Measurements from ENCODE around the gene PPP1CB.
"Not testable (repeated sequence)": the region's sequence is repeated elsewhere in the genome, so short reads cannot be mapped to it uniquely, and the experiment has no call there.

PPP1CB gene

DNA sequence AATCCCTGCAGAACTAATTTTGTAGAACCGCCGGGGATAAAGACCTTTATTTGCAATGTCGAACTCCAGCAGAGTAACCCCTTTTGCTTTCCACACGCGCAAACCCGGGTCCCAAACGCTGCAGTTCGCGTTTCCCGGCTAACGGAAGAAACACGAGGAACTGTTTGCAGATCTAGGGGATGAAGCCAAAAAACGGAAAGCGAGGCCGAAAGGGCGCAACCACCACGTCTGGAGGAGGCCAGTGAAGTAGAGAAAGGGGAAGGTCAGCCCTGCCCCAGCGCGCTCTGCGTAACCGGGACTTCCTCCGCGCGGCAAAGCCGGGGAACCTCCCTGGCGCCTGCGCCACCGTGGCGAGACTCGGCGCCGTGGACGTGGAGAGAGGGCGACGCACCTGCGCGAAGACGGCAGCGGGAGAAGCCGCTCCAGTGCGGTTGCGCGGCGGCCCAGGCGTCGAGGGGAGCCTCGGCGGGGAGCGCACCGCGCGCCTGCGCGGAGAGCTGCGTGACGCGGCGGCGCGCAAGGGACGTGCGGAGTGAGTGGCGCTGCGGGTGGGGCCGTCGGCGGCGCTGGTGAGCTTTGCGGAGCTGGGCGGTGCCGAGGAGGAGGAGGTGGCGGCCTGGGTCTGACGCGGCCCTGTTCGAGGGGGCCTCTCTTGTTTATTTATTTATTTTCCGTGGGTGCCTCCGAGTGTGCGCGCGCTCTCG, at the start of gene PPP1CB:
PPP1CB (plus strand) TSS at position 579 of the 704 bp plus-strand sequence. CDS start 295 bp downstream, outside the sequence.
- peak; percentile 98 for DNase-seq (ENCODE audit: low read depth)

DNA sequence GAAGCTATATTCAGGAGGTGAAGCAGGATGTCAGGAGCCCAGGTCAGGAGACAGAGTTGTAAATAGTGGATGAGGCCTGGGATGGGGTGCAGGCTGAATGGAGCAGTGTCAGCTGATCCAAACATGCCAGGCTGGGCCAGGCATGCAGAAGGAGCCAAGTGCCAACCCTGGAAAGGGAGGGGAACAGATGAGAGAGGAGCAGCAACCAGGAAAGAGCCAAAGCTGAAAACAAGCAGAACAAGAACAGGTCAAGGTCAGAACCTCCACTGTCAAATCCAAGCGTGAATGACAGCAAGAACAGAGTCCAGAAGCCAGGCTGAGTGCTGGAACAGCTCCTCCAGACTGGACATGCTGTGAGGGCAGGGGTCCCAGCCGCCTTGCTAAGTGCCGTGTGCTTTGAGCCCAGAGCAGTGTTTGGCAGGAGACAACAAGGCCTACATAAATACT, 49.2 kb upstream of the PPP1CB start:
- DNase-seq (ENCODE audit: low read depth): no peak

DNA sequence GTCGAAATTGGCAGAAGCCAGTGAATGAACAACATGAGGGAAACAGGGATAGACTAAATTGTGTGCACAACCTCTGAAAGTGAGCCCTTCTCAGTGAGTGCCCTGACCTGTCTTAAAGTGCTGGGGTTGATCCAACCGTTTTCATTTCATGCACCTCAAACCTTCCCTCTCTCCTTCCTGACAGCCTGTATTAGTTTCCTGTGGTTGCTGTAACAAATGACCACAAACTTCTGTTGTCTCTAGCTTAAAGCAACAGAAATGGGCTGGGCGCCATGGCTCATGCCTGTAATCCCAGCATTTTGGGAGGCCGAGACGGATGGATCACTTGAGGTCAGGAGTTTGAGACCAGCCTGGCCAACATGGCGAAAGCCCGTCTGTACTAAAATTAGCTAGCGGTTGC, 48.8 kb upstream of the PPP1CB start:
- no peak for DNase-seq (ENCODE audit: low read depth)

DNA sequence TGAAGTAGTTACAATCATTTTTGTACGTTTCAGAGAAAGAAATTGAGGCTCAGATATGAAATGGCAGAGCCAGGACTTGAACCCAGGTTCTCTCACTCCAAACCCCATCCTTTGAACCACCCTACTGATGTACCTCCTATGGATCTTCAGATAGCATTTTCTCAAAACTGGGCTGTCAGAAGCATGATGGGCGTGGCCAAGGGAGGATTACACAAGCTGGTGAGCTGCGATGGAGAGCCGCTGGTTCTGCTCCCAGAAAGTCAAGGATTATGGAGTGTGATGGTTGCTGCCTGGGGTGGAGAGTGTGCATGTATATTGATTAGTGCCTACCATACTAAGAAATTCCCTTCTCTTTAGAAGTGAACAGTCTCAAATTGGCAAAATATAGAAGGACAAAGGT, 47.0 kb upstream of the PPP1CB start:
- DNase-seq (ENCODE audit: low read depth): no peak

DNA sequence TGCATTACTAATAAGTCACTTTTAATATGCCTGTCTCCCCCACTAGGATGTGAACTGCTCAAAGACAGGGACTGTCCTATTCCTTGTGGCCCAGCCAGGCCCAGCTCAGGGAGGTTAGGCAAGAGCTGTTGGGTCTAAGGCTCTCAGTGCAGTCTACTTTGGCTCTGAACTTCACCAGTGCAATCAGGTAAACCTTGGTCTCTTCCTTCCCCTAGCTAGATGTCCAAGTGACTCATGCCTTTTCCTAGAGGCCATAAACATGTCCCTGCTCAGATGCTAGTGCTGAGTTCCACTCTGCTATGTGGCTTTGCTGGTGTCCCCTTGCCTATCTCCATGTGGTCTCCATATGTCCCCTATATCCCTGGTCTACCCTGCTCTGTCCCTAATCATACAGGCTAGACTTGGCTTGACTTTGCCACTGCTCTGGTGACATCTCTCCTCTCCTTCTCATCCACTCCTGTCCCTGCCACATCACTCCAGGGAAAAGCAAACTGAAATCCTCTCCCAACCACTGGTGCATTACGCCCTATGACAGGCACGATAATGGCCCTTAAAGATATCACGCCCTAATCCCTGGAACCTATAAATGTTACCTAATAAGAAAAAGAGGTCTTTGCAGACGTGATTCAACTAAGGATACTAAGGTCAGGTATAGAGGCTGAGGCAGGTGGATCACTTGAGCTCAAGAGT, 45.7 kb upstream of the PPP1CB start:
- DNase-seq (ENCODE audit: low read depth): no peak

DNA sequence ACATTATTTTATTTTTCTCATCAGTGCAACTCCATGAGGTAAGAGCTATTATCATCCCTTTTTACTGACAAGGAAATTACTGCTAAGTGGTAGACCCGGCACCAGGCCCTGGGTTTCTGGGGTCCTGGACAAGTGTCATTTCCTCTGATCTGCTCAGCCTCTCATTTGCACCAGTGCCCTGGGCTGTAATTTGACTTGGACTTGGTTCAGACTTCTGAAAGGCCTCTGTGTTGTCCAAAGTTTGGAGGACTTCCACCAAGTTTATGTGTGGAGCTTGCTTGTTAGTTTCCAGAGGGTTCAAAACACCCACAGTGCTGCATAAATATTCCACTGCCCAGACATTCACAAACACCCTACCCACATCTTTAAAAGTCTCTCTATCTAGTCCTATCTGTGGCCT, 44.0 kb upstream of the PPP1CB start:
- DNase-seq (ENCODE audit: low read depth): no peak

DNA sequence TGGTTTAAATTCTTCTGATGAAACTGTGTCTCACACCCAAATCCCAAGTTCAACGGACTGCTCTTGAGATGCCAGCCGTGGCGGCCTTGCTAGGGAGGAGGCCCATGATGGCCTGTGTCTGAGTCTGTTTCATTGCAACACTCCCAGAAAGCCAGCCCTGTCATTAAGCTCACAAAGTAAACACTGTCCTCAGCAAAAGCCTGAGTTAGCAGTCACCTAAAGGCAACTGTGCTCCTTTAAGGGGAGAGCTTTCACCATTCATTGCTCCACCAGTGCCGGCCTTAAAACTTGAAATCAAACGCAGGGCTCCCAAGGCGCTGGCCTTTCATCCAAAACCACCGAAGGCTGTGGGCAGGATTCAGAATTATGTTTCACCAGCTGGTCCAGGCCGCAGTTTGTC, 42.5 kb upstream of the PPP1CB start:
- DNase-seq (ENCODE audit: low read depth): no peak

DNA sequence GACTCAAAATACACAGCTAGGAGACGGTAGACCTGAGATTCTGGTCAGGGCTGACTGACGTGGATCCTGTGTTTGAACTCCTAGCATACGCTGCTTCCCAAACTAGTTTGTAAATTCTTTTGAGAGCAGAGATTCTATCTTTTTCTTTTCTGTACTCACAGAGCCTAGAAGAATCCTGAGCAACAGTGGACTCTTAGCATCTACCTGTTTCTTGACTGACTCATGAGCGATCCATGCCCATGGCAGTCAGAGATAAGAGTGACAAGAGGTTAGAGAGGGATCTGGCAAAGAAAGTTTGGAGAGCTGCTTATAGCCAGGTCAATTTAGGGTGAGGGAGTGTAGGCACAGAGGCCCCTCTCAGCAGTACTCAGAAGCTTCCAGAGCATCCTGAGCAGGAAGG, 41.1 kb upstream of the PPP1CB start:
- DNase-seq (ENCODE audit: low read depth): no peak

DNA sequence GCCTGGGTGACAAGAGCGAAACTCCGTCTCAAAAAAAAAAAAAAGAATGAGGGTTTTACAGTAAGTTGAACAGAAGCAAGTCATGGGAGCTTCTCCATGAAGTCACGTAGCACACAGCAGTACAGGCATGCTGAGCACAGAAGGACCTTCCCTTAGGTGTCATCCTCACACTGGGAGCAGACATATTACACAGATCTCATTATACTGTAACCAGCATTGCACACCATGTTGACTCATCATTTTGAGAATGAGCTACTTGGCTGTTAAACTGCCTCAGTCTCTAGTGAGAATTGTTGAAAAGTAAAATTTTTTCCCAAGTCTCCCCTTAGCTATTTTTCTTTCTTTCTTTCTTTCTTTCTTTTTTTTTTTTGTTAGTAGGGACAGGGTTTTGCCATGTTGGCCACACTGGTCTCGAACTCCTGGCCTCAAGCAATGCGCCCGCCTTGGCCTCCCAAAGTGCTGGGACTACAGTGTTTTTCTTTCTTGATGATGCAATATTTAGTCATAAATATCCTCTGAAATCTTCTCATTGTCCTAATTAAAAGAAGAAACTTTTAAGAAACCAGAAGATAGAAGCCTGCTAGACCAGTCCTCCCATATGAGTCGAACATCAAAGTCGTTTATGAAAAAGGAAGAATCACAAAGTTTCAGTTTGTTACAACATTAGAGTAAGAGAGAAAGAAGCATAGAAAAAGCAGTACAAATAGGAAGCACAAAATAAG, 37.9 kb upstream of the PPP1CB start:
- DNase-seq (ENCODE audit: low read depth): no peak

DNA sequence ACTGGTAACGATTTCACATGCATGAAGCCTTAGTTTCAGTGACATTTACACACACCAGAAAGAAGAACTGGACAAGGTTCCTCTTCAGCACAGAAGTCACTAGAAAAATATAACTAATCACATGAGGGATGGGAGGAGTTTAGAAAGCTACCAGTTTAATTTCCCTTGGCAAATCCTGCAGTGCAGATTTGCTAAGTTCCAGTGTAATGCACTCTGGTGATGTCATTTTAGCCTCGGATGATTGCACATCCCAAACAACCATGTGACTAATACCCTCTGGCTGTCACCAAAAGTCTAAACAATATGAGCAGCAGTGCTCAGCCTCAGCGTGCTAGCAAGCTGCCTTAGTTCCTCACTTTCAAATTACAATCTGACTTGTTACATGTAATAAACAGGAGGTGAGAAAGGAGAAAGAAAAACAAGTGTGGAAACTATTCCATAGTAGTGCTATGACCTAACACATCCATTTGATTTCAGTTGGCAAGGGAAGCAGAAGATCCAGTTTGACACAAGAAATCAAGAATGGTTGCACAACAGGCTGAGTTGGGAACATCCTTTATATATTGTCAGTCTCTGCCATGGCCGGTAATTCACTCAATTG, 35.3 kb upstream of the PPP1CB start:
- DNase-seq (ENCODE audit: low read depth): no peak

DNA sequence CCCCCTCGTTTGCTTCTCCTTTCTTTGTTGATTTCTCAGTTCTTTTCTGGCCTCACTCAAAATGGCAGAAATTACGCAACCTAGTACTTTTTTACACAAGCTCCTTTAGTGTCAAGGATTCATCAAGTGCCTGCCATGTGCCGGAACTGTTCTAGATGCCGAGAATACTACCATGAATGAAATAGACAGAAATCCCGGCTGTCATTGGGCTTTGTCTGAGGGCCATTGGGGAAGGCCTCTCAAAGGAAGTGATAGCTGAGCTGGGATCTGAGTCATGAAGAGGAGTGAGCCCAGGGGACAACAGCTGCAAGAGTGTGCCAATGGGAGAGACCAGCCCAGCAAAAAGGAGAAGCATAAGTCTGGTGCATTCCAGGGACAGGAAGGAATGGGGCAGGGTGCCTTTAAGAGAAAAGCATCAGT, 34.3 kb upstream of the PPP1CB start:
- DNase-seq (ENCODE audit: low read depth): no peak

DNA sequence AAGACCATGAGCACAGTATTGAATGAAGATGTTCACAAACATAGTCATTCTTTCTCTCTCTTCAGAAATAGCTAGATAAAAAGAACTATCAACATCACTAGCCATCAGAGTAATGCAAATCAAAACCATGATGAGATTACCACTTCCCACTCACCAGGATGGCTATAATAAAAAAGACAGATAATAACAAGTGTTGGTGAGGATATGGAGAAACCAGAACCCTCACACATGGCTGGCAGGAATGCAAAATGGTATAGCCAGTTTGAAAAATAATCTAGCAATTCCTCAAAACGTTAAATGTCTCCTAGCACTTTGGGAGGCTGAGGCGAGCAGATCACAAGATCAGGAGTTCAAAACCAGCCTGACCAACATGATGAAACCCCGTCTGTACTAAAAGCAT, 31.3 kb upstream of the PPP1CB start:
- no peak for DNase-seq (ENCODE audit: low read depth)

DNA sequence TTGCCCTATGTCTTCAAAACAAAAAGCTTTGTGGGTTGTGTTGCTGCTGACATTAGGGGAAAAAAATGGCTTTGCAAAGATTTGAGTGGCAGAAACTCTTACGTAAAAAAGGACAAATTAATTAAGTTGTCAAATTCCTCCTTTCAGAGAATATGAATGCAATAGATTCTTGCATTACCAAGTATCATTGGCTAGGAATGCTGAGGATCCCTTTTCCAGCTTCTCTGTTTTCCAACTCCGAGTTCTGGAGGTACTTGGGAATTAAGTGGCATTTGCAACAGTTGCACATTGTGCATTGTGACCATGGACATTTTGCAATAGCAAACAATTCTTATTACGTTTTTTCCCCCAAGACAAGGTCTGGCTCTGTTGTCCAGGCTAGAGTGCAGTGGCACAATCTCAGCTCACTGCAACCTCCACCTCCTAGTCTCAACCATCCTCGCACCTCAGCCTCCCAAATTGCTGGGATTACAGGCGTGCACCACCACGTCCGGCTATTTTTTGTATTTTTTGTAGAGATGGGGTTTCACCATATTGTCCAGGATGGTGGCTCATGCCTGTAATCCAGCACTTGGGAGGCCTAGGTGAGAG, 29.9 kb upstream of the PPP1CB start:
- no peak for DNase-seq (ENCODE audit: low read depth)

DNA sequence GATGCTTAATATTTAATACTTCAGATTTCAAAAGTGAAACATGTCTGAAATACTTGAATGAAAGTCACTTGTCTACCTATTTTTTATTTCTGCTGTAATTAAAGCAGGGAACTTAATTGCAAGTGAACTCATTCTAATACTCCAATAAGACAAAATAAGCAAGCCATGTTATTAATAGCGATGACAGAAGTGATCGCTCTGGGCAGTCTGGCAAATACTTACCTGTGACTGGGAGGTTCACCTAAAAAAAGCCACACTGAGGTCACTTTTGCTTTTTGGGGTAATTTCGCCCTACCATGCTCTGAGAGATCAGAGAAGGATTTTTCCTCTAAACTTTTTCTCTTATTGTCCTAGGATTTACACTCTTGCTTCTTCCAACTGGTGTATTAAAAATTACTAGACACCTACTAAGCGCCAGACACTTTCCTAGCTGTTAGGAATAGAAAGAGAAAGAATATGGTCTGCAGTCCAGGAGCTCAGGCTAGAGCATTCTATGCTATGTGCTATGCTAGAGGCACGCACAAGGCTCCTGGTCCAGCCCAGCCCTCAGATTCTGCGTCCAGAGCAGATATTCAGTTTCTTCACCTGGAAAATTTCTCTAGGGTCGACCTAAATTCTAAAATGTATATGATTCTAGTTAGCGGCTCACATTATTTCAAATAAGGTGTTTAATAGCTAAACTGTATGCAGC, 26.5 kb upstream of the PPP1CB start:
- DNase-seq (ENCODE audit: low read depth): no peak

DNA sequence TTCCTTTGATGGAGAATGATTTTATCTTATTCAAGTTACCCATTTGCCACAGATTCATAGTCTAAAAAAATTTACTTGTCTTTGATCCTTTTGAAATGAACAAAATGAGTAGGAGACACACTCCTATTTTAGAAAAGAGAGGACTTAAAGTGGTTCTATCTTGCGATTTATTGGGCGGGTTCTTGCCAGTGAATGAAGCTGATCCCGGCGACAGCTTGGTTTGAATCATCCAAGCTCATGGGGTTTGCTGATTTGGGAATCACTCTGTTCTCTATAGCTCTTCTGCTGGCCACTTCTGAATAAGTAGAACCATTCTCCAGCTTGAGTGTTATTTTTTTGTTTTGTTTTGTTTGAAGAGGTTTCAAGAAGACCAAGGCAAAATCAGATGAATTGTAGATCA, 25.5 kb upstream of the PPP1CB start:
- no peak for DNase-seq (ENCODE audit: low read depth)

DNA sequence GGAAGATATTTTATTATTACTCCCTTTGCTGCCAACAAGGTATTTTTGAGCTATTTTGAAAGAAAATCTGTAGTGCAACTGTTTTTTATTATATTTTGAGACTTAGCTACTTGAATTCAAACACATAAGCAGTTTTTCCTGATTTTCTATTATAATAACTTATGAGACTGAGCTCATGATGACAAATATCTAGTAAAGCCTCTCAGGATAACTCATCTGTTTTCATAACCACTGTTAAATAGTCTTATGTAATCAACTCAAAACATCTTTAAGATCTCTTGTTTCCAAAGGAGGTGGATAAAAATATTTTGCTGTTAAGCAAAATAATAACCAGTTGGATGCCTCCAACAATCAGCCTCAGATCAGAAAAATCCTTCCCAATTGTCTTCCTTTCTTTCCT, 21.9 kb upstream of the PPP1CB start:
- no peak for DNase-seq (ENCODE audit: low read depth)

DNA sequence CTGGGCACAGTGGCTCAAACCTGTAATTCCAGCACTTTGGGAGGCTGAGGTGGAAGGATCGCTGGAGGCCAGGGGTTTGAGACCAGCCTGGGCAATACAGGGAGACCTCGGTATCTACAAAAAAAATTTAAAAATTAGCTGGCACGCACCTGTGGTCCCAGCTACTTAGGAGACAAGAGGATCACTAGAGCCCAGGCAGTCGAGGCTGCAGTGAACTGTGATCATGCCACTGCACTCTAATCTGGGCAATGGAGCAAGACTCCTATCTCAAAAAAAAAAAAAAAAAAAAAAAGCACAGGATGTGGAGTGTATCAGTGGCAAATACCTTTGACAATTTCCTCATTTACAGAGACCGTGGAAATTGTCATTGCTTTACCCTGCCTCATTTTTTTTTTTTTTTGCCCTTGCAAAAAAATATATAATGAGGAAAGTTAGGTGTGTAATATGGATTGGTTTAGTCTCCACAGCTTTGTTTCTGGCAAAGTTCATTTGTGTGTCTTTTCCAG, 20.9 kb upstream of the PPP1CB start:
- DNase-seq (ENCODE audit: low read depth): no peak

DNA sequence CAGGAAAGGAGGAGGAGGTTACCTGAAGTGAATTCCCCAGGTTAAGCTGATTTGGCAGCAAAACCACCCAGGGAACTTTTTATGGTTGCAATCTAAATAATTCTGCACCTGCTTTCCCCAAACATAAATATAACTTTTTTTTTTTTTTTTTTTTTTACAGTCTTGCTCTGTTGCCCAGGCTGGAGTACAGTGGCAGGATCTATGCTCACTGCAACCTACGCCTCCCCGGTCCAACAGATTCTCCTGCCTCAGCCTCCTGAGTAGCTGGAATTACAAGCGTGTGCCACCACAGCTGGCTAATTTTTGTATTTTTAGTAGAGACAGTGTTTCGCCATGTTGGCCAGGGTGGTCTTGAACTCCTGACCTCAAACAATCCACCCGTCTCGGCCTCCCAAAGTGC, 16.1 kb upstream of the PPP1CB start:
- no peak for DNase-seq (ENCODE audit: low read depth)

DNA sequence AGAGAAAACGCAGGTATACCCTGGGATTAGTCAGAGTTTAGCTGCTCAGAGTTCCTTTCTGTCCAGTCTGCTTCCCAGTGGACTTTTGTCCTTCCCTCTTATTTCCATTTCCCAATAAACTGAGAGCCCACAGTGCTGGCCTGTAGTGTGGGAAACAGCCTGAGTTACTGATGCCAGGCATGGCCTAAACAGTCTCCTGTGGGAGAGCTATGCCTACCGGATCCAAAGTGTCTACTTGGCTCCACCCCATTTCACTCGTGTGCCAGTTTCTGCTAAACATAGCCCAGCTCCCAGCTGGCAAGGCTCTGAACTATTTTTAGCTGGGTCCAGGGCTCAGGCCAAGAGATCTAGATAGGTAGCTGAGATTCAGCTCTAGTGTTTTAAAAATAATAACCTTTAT, 15.6 kb upstream of the PPP1CB start:
- no peak for DNase-seq (ENCODE audit: low read depth)

DNA sequence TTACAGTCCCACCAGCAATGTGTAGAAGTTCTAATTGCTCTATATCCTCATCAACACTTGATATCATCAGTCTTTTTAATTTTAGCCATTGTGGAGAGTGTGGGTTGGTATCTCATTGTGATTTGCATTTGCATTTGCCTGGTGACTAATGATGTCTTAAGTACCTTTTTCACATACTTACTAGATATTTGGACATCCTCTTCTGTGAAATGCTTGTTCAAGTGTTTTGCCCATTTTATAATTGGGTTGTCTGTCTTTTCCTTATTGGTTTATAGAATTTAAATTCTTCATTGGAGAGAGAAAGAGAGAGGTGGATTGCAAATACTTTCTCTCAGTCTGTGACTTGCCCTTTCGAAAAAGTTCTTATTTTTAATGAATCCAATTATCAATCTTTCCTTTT, 14.0 kb upstream of the PPP1CB start:
- no peak for DNase-seq (ENCODE audit: low read depth)

DNA sequence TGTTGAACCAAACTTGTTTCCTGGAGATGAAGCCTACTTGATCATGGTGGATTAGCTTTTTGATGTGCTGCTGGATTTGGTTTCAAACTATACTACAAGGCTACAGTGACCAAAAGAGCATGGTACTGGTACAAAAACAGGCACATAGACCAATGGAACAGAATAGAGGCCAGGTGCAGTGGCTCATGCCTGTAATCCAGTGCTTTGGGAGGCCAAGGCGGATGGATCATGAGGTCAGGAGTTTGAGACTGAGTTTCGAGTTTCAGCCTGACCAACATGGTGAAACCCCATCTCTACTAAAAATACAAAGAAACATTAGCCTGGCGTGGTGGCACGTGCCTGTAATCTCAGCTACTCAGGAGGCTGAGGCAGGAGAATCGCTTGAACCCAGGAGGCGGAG, 9.0 kb upstream of the PPP1CB start:
- DNase-seq (ENCODE audit: low read depth): not testable (repeated sequence)

DNA sequence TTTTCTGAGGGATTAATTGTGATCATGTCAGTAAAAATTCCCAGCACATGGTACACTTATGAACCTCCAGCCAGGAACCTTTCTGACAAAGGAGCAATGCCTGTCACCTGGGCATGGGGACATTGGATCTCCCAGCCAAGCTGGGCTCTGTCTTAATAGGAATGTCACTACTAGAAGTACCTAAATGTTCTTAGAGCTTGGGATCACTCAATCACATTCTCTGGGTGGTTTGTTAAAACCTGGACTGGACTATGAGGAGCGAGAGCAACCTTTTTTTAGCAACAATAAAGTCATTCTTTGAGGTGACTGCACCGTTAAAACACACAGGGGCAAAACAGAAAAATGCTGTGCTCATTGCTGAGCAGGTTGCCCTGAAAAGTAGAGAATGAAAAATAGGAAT, 6.4 kb upstream of the PPP1CB start:
- DNase-seq (ENCODE audit: low read depth): no peak
